ENCODE measurements around the gene PRKCA.

PRKCA gene

DNA sequence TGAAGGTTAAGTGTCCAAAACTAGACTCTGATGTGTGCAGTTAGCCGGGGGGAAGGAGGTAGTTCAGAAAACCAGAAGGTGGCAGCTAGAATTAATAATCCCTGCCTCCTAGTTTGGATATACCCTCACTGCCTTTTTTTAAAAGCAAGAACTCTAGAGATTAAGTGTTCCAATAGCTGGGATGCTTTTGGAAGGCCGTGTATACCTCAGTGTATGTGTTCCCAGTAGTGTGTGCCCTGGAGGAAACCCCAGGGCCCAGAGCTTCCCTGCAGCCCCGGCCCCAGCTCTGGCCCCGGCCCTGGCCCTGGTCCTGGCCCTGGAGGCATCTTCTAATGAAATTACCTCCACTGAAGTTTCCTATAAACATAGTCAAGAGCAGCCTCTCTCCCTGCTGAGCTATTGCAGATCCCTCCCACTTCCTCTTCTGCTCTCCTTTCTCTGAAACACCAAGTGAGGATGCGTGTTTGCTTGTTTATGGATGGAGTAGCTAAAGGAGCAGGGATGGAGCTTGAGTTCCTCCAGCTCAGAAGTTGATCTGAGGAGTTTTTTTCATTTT lies 130.7 kb downstream of the PRKCA start:
- Histone ChIP-seq H4K8ac (ENCODE audit: low read depth, low read length) (no peak overlapping the region), H3K4me2 (ENCODE audit: low read length) (no peak overlapping the region), H3K79me1 (ENCODE audit: low read length) (no peaks in the 10 kb centered on the region), H3K36me3 (ENCODE audit: control insufficient read depth in 1 of 2, insufficient read depth in 2 of 2, low read length in 2 of 2) (no peaks in the 10 kb centered on the region), H2AFZ (ENCODE audit: insufficient read depth, low read length, poor library complexity) (no peak overlapping the region), H3K18ac (ENCODE audit: low read length) (no peak overlapping the region), H3K79me2 (ENCODE audit: control insufficient read depth, insufficient read depth, low read length, poor library complexity) (no peaks in the 10 kb centered on the region), H3K9ac (ENCODE audit: low read length) (no peak overlapping the region), H3K27ac (ENCODE audit: low read depth, low read length) (no peak overlapping the region), H3K9me3 (ENCODE audit: insufficient read depth, low read depth, low read length) (no peaks in the 10 kb centered on the region), H2BK5ac (ENCODE audit: low read depth, low read length, poor library complexity) (no peak overlapping the region), H3K27me3 (ENCODE audit: insufficient read depth, low read length) (no peaks in the 10 kb centered on the region), H3K14ac (ENCODE audit: low read length) (no peak overlapping the region), H4K12ac (ENCODE audit: low read depth, low read length) (no peak overlapping the region), H2AK5ac (ENCODE audit: low read length) (no peak overlapping the region), H3K4me1 (ENCODE audit: control insufficient read depth in 1 of 2, insufficient read depth in 2 of 2, low read length in 2 of 2) (no peaks in the 10 kb centered on the region), H3K4ac (ENCODE audit: low read depth, low read length) (no peak overlapping the region), H2BK12ac (ENCODE audit: low read length) (no peak overlapping the region), H3K4me3 (ENCODE audit: low read depth, low read length) (no peak overlapping the region), H3K23ac (ENCODE audit: low read length) (no peak overlapping the region), H4K91ac (ENCODE audit: low read depth, low read length) (no peak overlapping the region), H2BK120ac (ENCODE audit: insufficient read depth, low read length, poor library complexity) (no peak overlapping the region)
- no CpG with 5 or more reads among the region's 5 CpGs for WGBS (ENCODE audit: extremely low coverage, insufficient coverage, insufficient read length)
- DNase-seq, result no peak

DNA sequence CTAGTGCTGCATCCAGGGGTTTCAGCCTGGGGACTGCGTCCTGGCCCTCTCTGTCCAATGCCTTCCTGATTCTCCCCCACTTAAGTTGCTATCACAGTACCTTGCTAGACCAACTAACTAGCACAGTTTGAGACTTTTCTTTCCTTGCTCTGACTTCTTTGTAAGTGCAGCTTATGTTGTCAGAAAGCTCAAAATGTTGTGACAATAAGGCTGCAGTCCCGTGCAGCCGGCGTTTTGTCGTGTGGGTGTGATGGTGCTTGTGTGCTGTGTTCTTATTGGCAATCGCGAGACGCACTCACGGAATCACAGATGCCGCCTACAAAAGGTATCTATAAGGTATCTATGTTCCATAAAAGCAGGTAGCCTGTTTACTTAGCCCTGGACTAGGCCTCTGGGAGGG lies 132.8 kb downstream of the PRKCA start:
- Histone ChIP-seq H2AK5ac (ENCODE audit: low read length) (no peak overlapping the region), H3K9ac (ENCODE audit: low read length) (no peak overlapping the region), H3K14ac (ENCODE audit: low read length) (no peak overlapping the region), H4K12ac (ENCODE audit: low read depth, low read length) (no peak overlapping the region), H3K4me1 (ENCODE audit: control insufficient read depth in 1 of 2, insufficient read depth in 2 of 2, low read length in 2 of 2) (no peaks in the 10 kb centered on the region), H3K79me1 (ENCODE audit: low read length) (no peaks in the 10 kb centered on the region), H3K79me2 (ENCODE audit: control insufficient read depth, insufficient read depth, low read length, poor library complexity) (no peaks in the 10 kb centered on the region), H2BK5ac (ENCODE audit: low read depth, low read length, poor library complexity) (no peak overlapping the region), H3K4me3 (ENCODE audit: low read depth, low read length) (no peak overlapping the region), H2BK120ac (ENCODE audit: insufficient read depth, low read length, poor library complexity) (no peak overlapping the region), H3K27ac (ENCODE audit: low read depth, low read length) (no peak overlapping the region), H2BK12ac (ENCODE audit: low read length) (no peak overlapping the region), H3K4me2 (ENCODE audit: low read length) (no peak overlapping the region), H3K18ac (ENCODE audit: low read length) (no peak overlapping the region), H3K4ac (ENCODE audit: low read depth, low read length) (no peak overlapping the region), H3K9me3 (ENCODE audit: insufficient read depth, low read depth, low read length) (no peaks in the 10 kb centered on the region), H4K8ac (ENCODE audit: low read depth, low read length) (no peak overlapping the region), H3K27me3 (ENCODE audit: insufficient read depth, low read length) (no peaks in the 10 kb centered on the region), H3K23ac (ENCODE audit: low read length) (no peak overlapping the region), H3K36me3 (ENCODE audit: control insufficient read depth in 1 of 2, insufficient read depth in 2 of 2, low read length in 2 of 2) (no peaks in the 10 kb centered on the region), H4K91ac (ENCODE audit: low read depth, low read length) (no peak overlapping the region), H2AFZ (ENCODE audit: insufficient read depth, low read length, poor library complexity) (no peak overlapping the region)
- DNase-seq, result no peak
- no CpG with 5 or more reads among the region's 10 CpGs for WGBS (ENCODE audit: extremely low coverage, insufficient coverage, insufficient read length)

DNA sequence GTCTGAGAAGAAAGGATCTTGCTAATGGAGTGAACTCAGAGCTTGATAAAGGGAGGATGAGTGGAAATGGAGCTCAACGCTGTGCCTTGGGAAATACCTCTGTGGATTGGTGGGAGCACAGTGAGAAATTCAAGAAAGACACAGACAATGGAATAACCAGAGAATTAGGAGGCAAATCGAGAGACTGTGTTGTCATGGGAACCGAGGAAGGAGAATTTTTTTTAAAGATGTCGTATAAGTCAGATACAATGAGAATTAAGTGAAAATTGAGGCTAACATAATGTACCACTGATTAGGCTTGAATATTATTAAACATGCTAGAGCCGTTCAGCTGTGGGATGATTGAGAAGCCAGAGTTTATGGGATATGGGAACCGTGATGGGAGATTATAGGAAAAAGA lies 134.2 kb downstream of the PRKCA start:
- no peak overlapping the region for H3K4me2 ChIP-seq (ENCODE audit: low read length)
- H3K4ac ChIP-seq (ENCODE audit: low read depth, low read length), result no peak overlapping the region
- no peak overlapping the region for H2BK120ac ChIP-seq (ENCODE audit: insufficient read depth, low read length, poor library complexity)
- no peaks in the 10 kb centered on the region for H3K36me3 ChIP-seq (ENCODE audit: control insufficient read depth in 1 of 2, insufficient read depth in 2 of 2, low read length in 2 of 2)
- no peak overlapping the region for H2AK5ac ChIP-seq (ENCODE audit: low read length)
- no peaks in the 10 kb centered on the region for H3K9me3 ChIP-seq (ENCODE audit: insufficient read depth, low read depth, low read length)
- H2AFZ ChIP-seq (ENCODE audit: insufficient read depth, low read length, poor library complexity), result no peak overlapping the region
- no peaks in the 10 kb centered on the region for H3K4me1 ChIP-seq (ENCODE audit: control insufficient read depth in 1 of 2, insufficient read depth in 2 of 2, low read length in 2 of 2)
- no peak overlapping the region for H3K4me3 ChIP-seq (ENCODE audit: low read depth, low read length)
- H3K18ac ChIP-seq (ENCODE audit: low read length), result no peak overlapping the region
- H3K79me2 ChIP-seq (ENCODE audit: control insufficient read depth, insufficient read depth, low read length, poor library complexity), result no peaks in the 10 kb centered on the region
- no peak overlapping the region for H3K14ac ChIP-seq (ENCODE audit: low read length)
- DNase-seq, result no peak
- no peak overlapping the region for H4K91ac ChIP-seq (ENCODE audit: low read depth, low read length)
- no peak overlapping the region for H2BK12ac ChIP-seq (ENCODE audit: low read length)
- H3K23ac ChIP-seq (ENCODE audit: low read length), result no peak overlapping the region
- H3K27me3 ChIP-seq (ENCODE audit: insufficient read depth, low read length), result no peaks in the 10 kb centered on the region
- H4K12ac ChIP-seq (ENCODE audit: low read depth, low read length), result no peak overlapping the region
- WGBS (ENCODE audit: extremely low coverage, insufficient coverage, insufficient read length), result 100% methylated on average over 2 of the region's 6 CpGs
- no peak overlapping the region for H3K9ac ChIP-seq (ENCODE audit: low read length)
- no peak overlapping the region for H3K27ac ChIP-seq (ENCODE audit: low read depth, low read length)
- no peak overlapping the region for H2BK5ac ChIP-seq (ENCODE audit: low read depth, low read length, poor library complexity)
- H4K8ac ChIP-seq (ENCODE audit: low read depth, low read length), result no peak overlapping the region
- H3K79me1 ChIP-seq (ENCODE audit: low read length), result no peaks in the 10 kb centered on the region

DNA sequence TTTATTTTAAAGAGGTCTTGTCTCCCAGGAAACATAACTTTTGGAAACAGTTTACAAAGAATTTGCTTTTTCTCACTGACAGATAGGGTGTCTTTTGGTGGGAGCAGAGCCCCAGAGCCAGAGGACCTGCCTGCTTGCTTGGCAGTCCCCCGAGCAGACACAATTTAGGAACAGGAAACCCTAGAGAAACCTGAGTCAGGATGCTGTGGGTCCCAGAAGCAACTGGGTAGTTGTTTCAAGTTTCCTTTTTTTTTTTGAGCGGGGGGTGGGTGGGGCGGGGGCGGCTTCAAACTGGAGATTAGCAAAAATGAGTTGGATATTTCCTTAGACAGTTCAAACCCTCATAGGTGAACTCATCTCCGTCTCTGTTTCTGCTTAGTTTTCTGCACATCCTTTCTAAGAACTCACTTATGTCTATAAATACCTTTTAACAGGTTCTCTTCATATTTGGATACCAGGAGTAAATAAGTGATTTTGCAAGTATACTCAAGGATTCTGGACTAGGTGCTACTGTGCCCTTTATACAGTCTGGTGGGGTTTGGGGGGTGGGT lies 135.1 kb downstream of the PRKCA start:
- no peaks in the 10 kb centered on the region for H3K36me3 ChIP-seq (ENCODE audit: control insufficient read depth in 1 of 2, insufficient read depth in 2 of 2, low read length in 2 of 2)
- no CpG with 5 or more reads among the region's 5 CpGs for WGBS (ENCODE audit: extremely low coverage, insufficient coverage, insufficient read length)
- H3K4me1 ChIP-seq (ENCODE audit: control insufficient read depth in 1 of 2, insufficient read depth in 2 of 2, low read length in 2 of 2), result no peaks in the 10 kb centered on the region
- H3K14ac ChIP-seq (ENCODE audit: low read length), result no peak overlapping the region
- H4K8ac ChIP-seq (ENCODE audit: low read depth, low read length), result no peak overlapping the region
- H2AFZ ChIP-seq (ENCODE audit: insufficient read depth, low read length, poor library complexity), result no peak overlapping the region
- H2BK120ac ChIP-seq (ENCODE audit: insufficient read depth, low read length, poor library complexity), result no peak overlapping the region
- H3K4ac ChIP-seq (ENCODE audit: low read depth, low read length), result no peak overlapping the region
- no peak overlapping the region for H3K4me2 ChIP-seq (ENCODE audit: low read length)
- no peak overlapping the region for H3K23ac ChIP-seq (ENCODE audit: low read length)
- no peak overlapping the region for H2AK5ac ChIP-seq (ENCODE audit: low read length)
- H3K9ac ChIP-seq (ENCODE audit: low read length), result no peak overlapping the region
- no peak for DNase-seq
- H3K18ac ChIP-seq (ENCODE audit: low read length), result no peak overlapping the region
- no peak overlapping the region for H3K4me3 ChIP-seq (ENCODE audit: low read depth, low read length)
- H3K79me1 ChIP-seq (ENCODE audit: low read length), result no peaks in the 10 kb centered on the region
- no peaks in the 10 kb centered on the region for H3K79me2 ChIP-seq (ENCODE audit: control insufficient read depth, insufficient read depth, low read length, poor library complexity)
- no peak overlapping the region for H3K27ac ChIP-seq (ENCODE audit: low read depth, low read length)
- no peak overlapping the region for H2BK12ac ChIP-seq (ENCODE audit: low read length)
- H3K9me3 ChIP-seq (ENCODE audit: insufficient read depth, low read depth, low read length), result no peaks in the 10 kb centered on the region
- H4K91ac ChIP-seq (ENCODE audit: low read depth, low read length), result no peak overlapping the region
- no peaks in the 10 kb centered on the region for H3K27me3 ChIP-seq (ENCODE audit: insufficient read depth, low read length)
- H2BK5ac ChIP-seq (ENCODE audit: low read depth, low read length, poor library complexity), result no peak overlapping the region
- no peak overlapping the region for H4K12ac ChIP-seq (ENCODE audit: low read depth, low read length)

All from trophoblast cell (in vitro differentiated cells and primary cell).